ENCODE data around the gene SPNS3.

SPNS3 gene

GRCh38 chr17:4427505-4427904, 6.2 kb upstream of the SPNS3 start:
- DNase-seq = no peak

- no peak for DNase-seq
Measured at GRCh38 chr17:4436381-4436780, 2.6 kb downstream of the SPNS3 start.

- peak; percentile 28 for DNase-seq
Measured at GRCh38 chr17:4436846-4437245, 3.1 kb downstream of the SPNS3 start.

GRCh38 chr17:4438162-4438944, 4.6 kb downstream of the SPNS3 start:
- DNase-seq = no peak

- no peak for DNase-seq
Measured at GRCh38 chr17:4440021-4440420, 6.3 kb downstream of the SPNS3 start.

GRCh38 chr17:4440690-4441686, 7.2 kb downstream of the SPNS3 start:
- DNase-seq = no peak

- DNase-seq = no peak
Measured at GRCh38 chr17:4442582-4442981, 8.8 kb downstream of the SPNS3 start.

GRCh38 chr17:4443476-4443875, 9.7 kb downstream of the SPNS3 start:
- DNase-seq = no peak

GRCh38 chr17:4444782-4445473, 11.2 kb downstream of the SPNS3 start:
- DNase-seq = peak; percentile 80

GRCh38 chr17:4445731-4446130, 12.0 kb downstream of the SPNS3 start:
- no peak for DNase-seq

- no peak for DNase-seq
Measured at GRCh38 chr17:4446326-4447071, 12.8 kb downstream of the SPNS3 start.

GRCh38 chr17:4448197-4448980, 14.6 kb downstream of the SPNS3 start:
- no peak for DNase-seq

- no peak for DNase-seq
Measured at GRCh38 chr17:4449736-4450135, 16.0 kb downstream of the SPNS3 start.

- no peak for DNase-seq
Measured at GRCh38 chr17:4450710-4451316, 17.1 kb downstream of the SPNS3 start.

- DNase-seq = no peak
Measured at GRCh38 chr17:4453812-4454591, 20.3 kb downstream of the SPNS3 start.

GRCh38 chr17:4460661-4461060, 26.9 kb downstream of the SPNS3 start:
- no peak for DNase-seq

- no peak for DNase-seq
Measured at GRCh38 chr17:4463818-4464476, 30.2 kb downstream of the SPNS3 start.

- DNase-seq = no peak
Measured at GRCh38 chr17:4465786-4466185, 32.0 kb downstream of the SPNS3 start.

GRCh38 chr17:4467287-4467686, 33.5 kb downstream of the SPNS3 start:
- no peak for DNase-seq

GRCh38 chr17:4469552-4469951, 35.8 kb downstream of the SPNS3 start:
- no peak for DNase-seq

Data from RPMI8226 (cell line).